BLaER1 (cell line): ENCODE measurements around the gene PIK3CD.
"Not testable (repeated sequence)": the region's sequence is repeated elsewhere in the genome, so short reads cannot be mapped to it uniquely, and the experiment has no call there.

Experiments used
- H3K27ac ChIP-seq: shearing (Covaris generic); formaldehyde crosslinking; 2 replicates; pipeline ENCODE4 v1.8.1; 2022
- H3K27me3 ChIP-seq: shearing (Covaris generic); formaldehyde crosslinking; 2 replicates; pipeline ENCODE4 v1.8.1; 2022
- H3K36me3 ChIP-seq: shearing (Covaris generic); formaldehyde crosslinking; 2 replicates; pipeline ENCODE4 v1.8.1; 2022
- H3K4me1 ChIP-seq: shearing (Covaris generic); formaldehyde crosslinking; 2 replicates; pipeline ENCODE4 v1.8.1; 2022
- H3K4me2 ChIP-seq: shearing (Covaris generic); formaldehyde crosslinking; 2 replicates; pipeline ENCODE4 v1.8.1; 2022
- H3K4me3 ChIP-seq: shearing (Covaris generic); formaldehyde crosslinking; 2 replicates; pipeline ENCODE4 v1.8.1; 2022
- H3K9ac ChIP-seq: shearing (Covaris generic); formaldehyde crosslinking; 2 replicates; pipeline ENCODE4 v1.8.1; 2022
- H3K9me3 ChIP-seq: shearing (Covaris generic); formaldehyde crosslinking; 2 replicates; pipeline ENCODE4 v1.8.1; 2022
- H4K20me1 ChIP-seq: shearing (Covaris generic); formaldehyde crosslinking; 2 replicates; pipeline ENCODE4 v1.8.1; 2022
- Cebpa-rat ChIP-seq: shearing (Covaris generic); IDR thresholded peaks from 2 replicates; pipeline ENCODE4 v1.8.1; 2022

PIK3CD gene

GRCh38 chr1:9668080-9668479 lies 16.5 kb downstream of the PIK3CD start:
- H3K27me3 ChIP-seq, result no peaks in the 10 kb centered on the region
- H3K27ac ChIP-seq, result no peak overlapping the region
- H4K20me1 ChIP-seq, result peaks cover 100% of the 10 kb centered on the region
- H3K4me3 ChIP-seq, result no peak overlapping the region
- no peak overlapping the region for H3K9ac ChIP-seq
- TF ChIP-seq Cebpa-rat, result no peak
- peaks cover 96% of the 10 kb centered on the region for H3K36me3 ChIP-seq
- H3K9me3 ChIP-seq, result no peaks in the 10 kb centered on the region
- H3K4me2 ChIP-seq, result no peak overlapping the region
- peaks cover 44% of the 10 kb centered on the region for H3K4me1 ChIP-seq

- H3K9ac ChIP-seq, result no peak overlapping the region
- no peak overlapping the region for H3K4me3 ChIP-seq
- peaks cover 58% of the 10 kb centered on the region for H3K4me1 ChIP-seq
- no peaks in the 10 kb centered on the region for H3K9me3 ChIP-seq
- no peak overlapping the region for H3K27ac ChIP-seq
- peaks cover 100% of the 10 kb centered on the region for H4K20me1 ChIP-seq
- TF ChIP-seq Cebpa-rat, result no peak
- no peak overlapping the region for H3K4me2 ChIP-seq
- H3K27me3 ChIP-seq, result no peaks in the 10 kb centered on the region
- peaks cover 98% of the 10 kb centered on the region for H3K36me3 ChIP-seq
Observed at GRCh38 chr1:9670085-9670484, 18.6 kb downstream of the PIK3CD start.

DNA sequence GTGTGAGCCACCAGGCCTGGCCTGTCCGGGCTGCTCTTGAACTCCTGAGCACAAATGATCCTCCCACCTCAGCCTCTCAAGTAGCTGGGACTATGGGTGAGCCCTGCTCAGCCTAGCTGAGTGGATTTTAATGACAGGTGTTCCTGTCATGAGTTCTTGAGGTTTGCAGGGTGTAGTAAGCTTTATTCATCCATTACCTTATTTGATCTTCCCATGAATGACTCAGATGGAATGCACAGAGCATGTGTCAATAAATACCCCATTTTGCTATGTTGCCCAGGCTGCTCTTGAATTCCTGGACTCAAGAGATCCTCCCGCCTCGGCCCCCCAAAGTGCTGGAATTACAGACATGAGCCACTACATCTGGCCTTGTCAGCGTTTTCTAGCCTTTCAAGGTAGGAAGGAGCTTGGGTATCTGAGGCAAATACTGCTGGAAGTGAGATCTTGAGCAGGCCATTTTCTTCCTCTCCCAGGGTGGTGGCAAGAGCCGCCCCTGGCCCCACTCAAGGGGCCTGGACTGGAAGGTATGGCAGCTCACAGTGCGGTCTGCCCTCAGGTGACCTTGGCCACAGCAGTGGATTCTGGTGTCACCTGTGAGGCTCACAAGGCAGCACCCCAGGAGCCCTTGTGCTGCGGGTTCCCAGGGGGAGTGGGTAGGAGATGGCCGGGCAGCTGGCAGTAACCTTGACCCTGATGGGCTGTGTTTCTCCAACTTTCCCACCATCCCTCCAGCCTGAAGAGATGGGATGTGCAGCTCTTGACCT lies 20.0 kb downstream of the PIK3CD start:
- Histone ChIP-seq H3K4me1 (peaks cover 54% of the 10 kb centered on the region), H3K4me3 (no peak overlapping the region), H3K9me3 (no peaks in the 10 kb centered on the region), H3K9ac (no peak overlapping the region), H3K27ac (no peak overlapping the region), H4K20me1 (peaks cover 100% of the 10 kb centered on the region), H3K36me3 (peaks cover 97% of the 10 kb centered on the region), H3K27me3 (no peaks in the 10 kb centered on the region), H3K4me2 (no peak overlapping the region)
- TF ChIP-seq Cebpa-rat, result no peak

- H3K9ac ChIP-seq, result no peak overlapping the region
- H3K9me3 ChIP-seq, result no peaks in the 10 kb centered on the region
- H4K20me1 ChIP-seq, result peaks cover 100% of the 10 kb centered on the region
- H3K4me2 ChIP-seq, result no peak overlapping the region
- peaks cover 58% of the 10 kb centered on the region for H3K4me1 ChIP-seq
- no peak for TF ChIP-seq Cebpa-rat
- peaks cover 97% of the 10 kb centered on the region for H3K36me3 ChIP-seq
- H3K27me3 ChIP-seq, result no peaks in the 10 kb centered on the region
- no peak overlapping the region for H3K4me3 ChIP-seq
- H3K27ac ChIP-seq, result no peak overlapping the region
Observed at GRCh38 chr1:9672444-9672843, 20.9 kb downstream of the PIK3CD start.

GRCh38 chr1:9675393-9675792 lies 23.9 kb downstream of the PIK3CD start:
- H4K20me1 ChIP-seq, result peaks cover 100% of the 10 kb centered on the region
- no peaks in the 10 kb centered on the region for H3K9me3 ChIP-seq
- no peak overlapping the region for H3K4me3 ChIP-seq
- H3K27ac ChIP-seq, result no peak overlapping the region
- H3K27me3 ChIP-seq, result no peaks in the 10 kb centered on the region
- no peak overlapping the region for H3K4me2 ChIP-seq
- H3K9ac ChIP-seq, result no peak overlapping the region
- H3K36me3 ChIP-seq, result peaks cover 95% of the 10 kb centered on the region
- no peak for TF ChIP-seq Cebpa-rat
- H3K4me1 ChIP-seq, result peaks cover 55% of the 10 kb centered on the region

- Histone ChIP-seq H3K36me3 (peaks cover 95% of the 10 kb centered on the region), H3K27ac (peak overlapping the region; percentile 49), H3K9ac (peak overlapping the region; percentile 17; the same call in 1 of the 2 replicates), H3K4me2 (peak overlapping the region; percentile 61), H4K20me1 (peaks cover 100% of the 10 kb centered on the region), H3K4me1 (peaks cover 61% of the 10 kb centered on the region)
- not testable (repeated sequence) for H3K4me3 ChIP-seq, H3K27me3 ChIP-seq, H3K9me3 ChIP-seq
Observed at GRCh38 chr1:9676128-9676527, 24.6 kb downstream of the PIK3CD start.

GRCh38 chr1:9676815-9677393 lies 25.4 kb downstream of the PIK3CD start:
- H3K9me3 ChIP-seq, result no peaks in the 10 kb centered on the region
- H3K27ac ChIP-seq, result peak overlapping the region; percentile 49
- H4K20me1 ChIP-seq, result peaks cover 100% of the 10 kb centered on the region
- H3K9ac ChIP-seq, result peak overlapping the region; percentile 17; the same call in 1 of the 2 replicates
- no peaks in the 10 kb centered on the region for H3K27me3 ChIP-seq
- H3K4me1 ChIP-seq, result peaks cover 61% of the 10 kb centered on the region
- H3K4me2 ChIP-seq, result peak overlapping the region; percentile 61
- peaks cover 95% of the 10 kb centered on the region for H3K36me3 ChIP-seq
- no peak for TF ChIP-seq Cebpa-rat
- no peak overlapping the region for H3K4me3 ChIP-seq

GRCh38 chr1:9680091-9680490 lies 28.6 kb downstream of the PIK3CD start:
- Histone ChIP-seq H3K4me2 (peak overlapping the region; percentile 40), H3K27ac (no peak overlapping the region), H3K9me3 (no peaks in the 10 kb centered on the region), H3K4me3 (no peak overlapping the region), H3K27me3 (no peaks in the 10 kb centered on the region), H3K36me3 (peaks cover 86% of the 10 kb centered on the region), H4K20me1 (peaks cover 100% of the 10 kb centered on the region), H3K4me1 (peaks cover 76% of the 10 kb centered on the region), H3K9ac (no peak overlapping the region)
- no peak for TF ChIP-seq Cebpa-rat

DNA sequence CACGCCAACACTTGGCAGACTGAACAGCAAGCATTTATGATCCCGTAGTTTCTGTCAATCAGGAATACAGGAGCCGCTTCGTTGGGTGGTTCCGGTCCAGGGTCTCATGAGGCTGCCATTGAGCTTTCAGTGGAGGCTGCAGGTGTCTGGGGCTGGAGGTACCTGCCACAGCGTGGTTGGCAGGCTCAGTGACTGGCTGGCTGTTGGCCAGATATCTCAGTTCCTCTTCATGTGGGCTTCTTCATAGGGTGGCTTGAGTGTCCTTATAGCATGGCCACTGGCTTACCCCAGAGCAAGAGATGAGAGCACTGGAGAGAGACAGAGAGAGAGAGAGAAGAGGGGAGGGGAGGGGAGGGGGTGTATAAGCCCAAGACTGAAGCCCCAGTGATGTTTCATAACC lies 29.3 kb downstream of the PIK3CD start:
- Histone ChIP-seq H3K4me2 (peak overlapping the region; percentile 40), H3K27me3 (no peaks in the 10 kb centered on the region), H3K9ac (no peak overlapping the region; the same call in 1 of the 2 replicates), H3K4me3 (no peak overlapping the region), H3K36me3 (peaks cover 81% of the 10 kb centered on the region), H3K9me3 (no peaks in the 10 kb centered on the region), H4K20me1 (peaks cover 100% of the 10 kb centered on the region), H3K4me1 (peaks cover 81% of the 10 kb centered on the region), H3K27ac (0 out of 2 replicates have a peak overlapping the region, but pooled peaks have one; percentile 18)
- no peak for TF ChIP-seq Cebpa-rat

- Histone ChIP-seq H3K4me1 (peaks cover 92% of the 10 kb centered on the region), H3K4me2 (peak overlapping the region; percentile 98), H3K27me3 (no peaks in the 10 kb centered on the region), H3K9me3 (no peaks in the 10 kb centered on the region), H4K20me1 (peaks cover 100% of the 10 kb centered on the region), H3K4me3 (no peak overlapping the region), H3K9ac (no peak overlapping the region; the same call in 1 of the 2 replicates), H3K36me3 (peaks cover 47% of the 10 kb centered on the region), H3K27ac (no peak overlapping the region)
- no peak for TF ChIP-seq Cebpa-rat
Observed at GRCh38 chr1:9684801-9685200, 33.3 kb downstream of the PIK3CD start.
